H9 (cell line): Measurements from ENCODE around the gene MOCS1. TPM values are rescaled to one million over a fixed set of nuclear protein-coding genes. Genes with fewer than 3 reads are reported as not detected.

Source experiments
- DNase-seq: peaks from one replicate; pipeline ENCODE4 v3.0.0-alpha.2; 2017
- H2AFZ ChIP-seq: one replicate; pipeline ENCODE4 v1.6.1; 2013; ENCODE audit warnings: mild to moderate bottlenecking, low read length, control low read depth, moderate library complexity
- H2AK5ac ChIP-seq: 2 replicates; pipeline ENCODE4 v1.6.1; 2013; ENCODE audit warnings: low read length, control low read depth, mixed read lengths; ENCODE audit not compliant: insufficient read length
- H2BK120ac ChIP-seq: one replicate; pipeline ENCODE4 v1.6.1; 2013; ENCODE audit warnings: low read depth, mild to moderate bottlenecking, low read length, control low read depth, inconsistent platforms; ENCODE audit not compliant: poor library complexity, severe bottlenecking
- H2BK12ac ChIP-seq: 2 replicates; pipeline ENCODE4 v1.6.1; 2013; ENCODE audit warnings: low read length, control low read depth, mixed read lengths, low read depth; ENCODE audit not compliant: insufficient read length
- H2BK15ac ChIP-seq: 2 replicates; pipeline ENCODE4 v1.6.1; 2013; ENCODE audit warnings: low read depth, low read length, control low read depth
- H2BK20ac ChIP-seq: one replicate; pipeline ENCODE4 v1.6.1; 2013; ENCODE audit warnings: low read depth, mild to moderate bottlenecking, low read length, control low read depth, inconsistent platforms; ENCODE audit not compliant: poor library complexity, severe bottlenecking
- H2BK5ac ChIP-seq: 2 replicates; pipeline ENCODE4 v1.6.1; 2013; ENCODE audit warnings: low read length, control low read depth, mixed read lengths; ENCODE audit not compliant: insufficient read length
- H3K14ac ChIP-seq: 2 replicates; pipeline ENCODE4 v1.6.1; 2013; ENCODE audit warnings: low read length, control low read depth; ENCODE audit not compliant: insufficient read depth
- H3K18ac ChIP-seq: 2 replicates; pipeline ENCODE4 v1.6.1; 2013; ENCODE audit warnings: low read depth, mild to moderate bottlenecking, mixed read lengths, low read length, control low read depth; ENCODE audit not compliant: insufficient read length
- H3K23ac ChIP-seq: 2 replicates; pipeline ENCODE4 v1.6.1; 2013; ENCODE audit warnings: low read length, control low read depth, mixed read lengths, low read depth; ENCODE audit not compliant: insufficient read length
- H3K23me2 ChIP-seq: 2 replicates; pipeline ENCODE4 v1.6.1; 2013; ENCODE audit warnings: low read depth, mild to moderate bottlenecking, mixed read lengths, low read length, control low read depth; ENCODE audit not compliant: insufficient read length, poor library complexity, severe bottlenecking
- H3K27ac ChIP-seq: 2 replicates; pipeline ENCODE4 v1.5.1; 2013; ENCODE audit warnings: low read length, control low read depth, mixed read lengths, low read depth; ENCODE audit not compliant: insufficient read length
- H3K27me3 ChIP-seq: 2 replicates; pipeline ENCODE4 v1.6.1; 2013; ENCODE audit warnings: low read length, control low read depth, inconsistent platforms; ENCODE audit not compliant: insufficient read depth
- H3K4ac ChIP-seq: 2 replicates; pipeline ENCODE4 v1.6.1; 2013; ENCODE audit warnings: low read depth, mild to moderate bottlenecking, control low read depth, inconsistent platforms, low read length, moderate library complexity
- H3K4me1 ChIP-seq: 2 replicates; pipeline ENCODE4 v1.6.1; 2013; ENCODE audit warnings: low read length, control low read depth, inconsistent platforms; ENCODE audit not compliant: insufficient read depth
- H3K4me2 ChIP-seq: 2 replicates; pipeline ENCODE4 v1.6.1; 2013; ENCODE audit warnings: low read length, control low read depth, mixed read lengths; ENCODE audit not compliant: insufficient read length, insufficient read depth
- H3K56ac ChIP-seq: 2 replicates; pipeline ENCODE4 v1.6.1; 2013; ENCODE audit warnings: low read depth, mild to moderate bottlenecking, mixed read lengths, low read length, control low read depth; ENCODE audit not compliant: insufficient read length
- H3K79me1 ChIP-seq: 2 replicates; pipeline ENCODE4 v1.6.1; 2013; ENCODE audit warnings: low read depth, mild to moderate bottlenecking, moderate library complexity, low read length, control low read depth, inconsistent platforms; ENCODE audit not compliant: insufficient read depth, poor library complexity, severe bottlenecking
- H3K79me2 ChIP-seq: 2 replicates; pipeline ENCODE4 v1.6.1; 2013; ENCODE audit warnings: low read length, control low read depth, inconsistent platforms; ENCODE audit not compliant: insufficient read depth
- H3K9ac ChIP-seq: 2 replicates; pipeline ENCODE4 v1.6.1; 2013; ENCODE audit warnings: low read length, control low read depth, mixed read lengths; ENCODE audit not compliant: insufficient read length; ENCODE audit errors: extremely low read depth
- H3K9me3 ChIP-seq: one replicate; pipeline ENCODE4 v1.6.1; 2013; ENCODE audit warnings: low read depth, low read length, inconsistent platforms; ENCODE audit not compliant: control insufficient read depth
- H3T11ph ChIP-seq: one replicate; pipeline ENCODE4 v1.6.1; 2013; ENCODE audit warnings: mild to moderate bottlenecking, low read length, control low read depth, inconsistent platforms
- H4K20me1 ChIP-seq: one replicate; pipeline ENCODE4 v1.6.1; 2013; ENCODE audit not compliant: control insufficient read depth, insufficient read length, insufficient read depth
- H4K5ac ChIP-seq: 2 replicates; pipeline ENCODE4 v1.6.1; 2013; ENCODE audit warnings: low read depth, mild to moderate bottlenecking, mixed read lengths, low read length, control low read depth; ENCODE audit not compliant: insufficient read length
- H4K8ac ChIP-seq: replicated peaks from 2 replicates; pipeline ENCODE4 v1.6.1; 2013; ENCODE audit warnings: low read length, control low read depth, mixed read lengths, low read depth; ENCODE audit not compliant: insufficient read length
- H4K91ac ChIP-seq: 2 replicates; pipeline ENCODE4 v1.6.1; 2013; ENCODE audit warnings: low read depth, mild to moderate bottlenecking, moderate library complexity, mixed read lengths, low read length, control low read depth; ENCODE audit not compliant: insufficient read length
- H3K27ac Mint-ChIP-seq, 3 experiments: 2 replicates in 2 of 3; 3 replicates in 1 of 3; pipeline ENCODE4 v1.8.0; 2020 to 2021; ENCODE audit warnings: mixed read lengths in 3 of 3, mild to moderate bottlenecking in 1 of 3, moderate library complexity in 1 of 3
- H3K27me3 Mint-ChIP-seq: 2 replicates; pipeline ENCODE4 v1.8.0; 2021; ENCODE audit warnings: low read depth, mild to moderate bottlenecking, moderate library complexity, mixed read lengths
- H3K36me3 Mint-ChIP-seq, 3 experiments: 2 replicates in 2 of 3; 3 replicates in 1 of 3; pipeline ENCODE4 v1.8.0; 2020 to 2021; ENCODE audit warnings: low read depth in 3 of 3, mixed read lengths in 3 of 3; ENCODE audit not compliant: insufficient read depth in 1 of 3
- H3K4me1 Mint-ChIP-seq, 2 experiments: 2 replicates each; pipeline ENCODE4 v1.8.0; 2020; ENCODE audit warnings: mixed read lengths in 2 of 2
- H3K4me3 Mint-ChIP-seq, 2 experiments: 2 replicates in 1 of 2; 3 replicates in 1 of 2; pipeline ENCODE4 v1.8.0; 2020 to 2021; ENCODE audit warnings: mild to moderate bottlenecking in 2 of 2, mixed read lengths in 2 of 2, moderate library complexity in 1 of 2
- H3K9me3 Mint-ChIP-seq, 2 experiments: 2 replicates in 1 of 2; 3 replicates in 1 of 2; pipeline ENCODE4 v1.8.0; 2020; ENCODE audit warnings: mild to moderate bottlenecking in 2 of 2, mixed read lengths in 2 of 2, moderate library complexity in 1 of 2
- CTCF ChIP-seq: fragments of 200-600 bp; sonication (generic); conservative IDR thresholded peaks from 3 replicates; pipeline ENCODE4 v1.8.0; 2021; ENCODE audit warnings: antibody characterized with exemption, mild to moderate bottlenecking
- WGBS: extraction: QIAGEN DNeasy Blood & Tissue Kit; methylation state at CpG from one replicate; pipeline ENCODE4 v1.1.7; 2013; ENCODE audit warnings: missing lambda C conversion rate, low lambda C conversion rate, mixed read lengths; ENCODE audit not compliant: insufficient read length; ENCODE audit errors: extremely low coverage; 5-methylcytosine and 5-hydroxymethylcytosine counted together
- total RNA-seq: library from RNA; stranded (reverse); gene quantifications from 2 replicates; pipeline ENCODE4 v1.2.1, GENCODE V29; 2021

The MOCS1 gene
- total RNA-seq, 1 experiment from 2014 or later = 15.2 TPM

- H3K9me3 Mint-ChIP-seq = no peaks in the 10 kb centered on the region
- H3K4me1 Mint-ChIP-seq = peaks cover 13 to 26% of the 10 kb centered on the region in 2 experiments
- H3K4me3 Mint-ChIP-seq = no peak overlapping the region
- H3K79me1 ChIP-seq = no peaks in the 10 kb centered on the region
- WGBS = no CpG with 5 or more reads among the region's 7 CpGs
- H4K5ac ChIP-seq = no peak overlapping the region
- H2BK20ac ChIP-seq = no peak overlapping the region
- DNase-seq = no peak
- H2BK5ac ChIP-seq = no peak overlapping the region
- H3K4ac ChIP-seq = no peak overlapping the region
- H3K27ac Mint-ChIP-seq = no peak overlapping the region
- H2BK15ac ChIP-seq = no peak overlapping the region
- H3K79me2 ChIP-seq = no peaks in the 10 kb centered on the region
- no peaks in the 10 kb centered on the region for H3K9me3 ChIP-seq
- H3K23ac ChIP-seq = no peak overlapping the region
- no peak overlapping the region for H3K9ac ChIP-seq
- peaks cover 5% of the 10 kb centered on the region for H3K23me2 ChIP-seq
- no peak overlapping the region for H4K91ac ChIP-seq
- no peak overlapping the region for H4K8ac ChIP-seq
- peaks cover 11% of the 10 kb centered on the region; the same call in 1 of the 2 replicates for H3K4me1 ChIP-seq
- H3K36me3 Mint-ChIP-seq = no peaks in the 10 kb centered on the region; a peak in 1 of 7 replicates
- no peak overlapping the region for H3K56ac ChIP-seq
- no peak overlapping the region for H2AFZ ChIP-seq
- H2AK5ac ChIP-seq = no peak overlapping the region
- H4K20me1 ChIP-seq = no peaks in the 10 kb centered on the region
- H3K27me3 Mint-ChIP-seq = peaks cover 5% of the 10 kb centered on the region
- H3K27ac ChIP-seq = no peak overlapping the region
- H3K27me3 ChIP-seq = no peaks in the 10 kb centered on the region
- H3K18ac ChIP-seq = no peak overlapping the region
- H3T11ph ChIP-seq = no peak overlapping the region
- no peak overlapping the region for H3K4me2 ChIP-seq
- no peak overlapping the region for H2BK12ac ChIP-seq
- TF ChIP-seq CTCF = no peak
- no peak overlapping the region for H2BK120ac ChIP-seq
- no peak overlapping the region for H3K14ac ChIP-seq
Observed at GRCh38 chr6:39942903-39943580, 8.8 kb upstream of the MOCS1 start.
